ENCODE results near the gene CMPK1.

CMPK1 gene

DNA sequence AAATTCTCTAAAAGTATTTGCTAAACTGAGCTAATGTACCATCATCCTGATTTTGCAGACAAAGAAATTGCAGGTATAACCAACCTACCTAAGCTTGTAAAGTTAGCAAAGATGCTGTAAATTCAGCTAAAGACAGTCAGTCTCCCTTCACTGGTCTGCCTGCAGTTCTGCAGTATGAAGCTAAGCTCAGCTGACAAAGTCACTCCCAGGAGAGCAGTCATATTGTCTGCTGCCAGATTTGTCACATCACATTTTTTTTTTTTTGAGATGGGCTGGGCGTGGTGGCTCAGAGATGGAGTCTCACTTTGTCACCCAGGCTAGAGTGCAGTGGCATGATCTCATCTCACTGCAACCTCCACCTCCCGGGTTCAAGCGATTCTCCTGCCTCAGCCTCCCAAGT, 8.9 kb upstream of the CMPK1 start:
- peaks cover 6% of the 10 kb centered on the region for H3K4me1 ChIP-seq (ENCODE audit: control insufficient read depth, low read length)
- H3K36me3 ChIP-seq (ENCODE audit: control insufficient read depth, low read length): no peaks in the 10 kb centered on the region
- H3K9me3 ChIP-seq (ENCODE audit: control insufficient read depth, insufficient read depth, low read length): no peaks in the 10 kb centered on the region
- H3K4me2 ChIP-seq (ENCODE audit: low read length): no peak overlapping the region
- H3K27me3 ChIP-seq (ENCODE audit: control insufficient read depth, low read length): no peaks in the 10 kb centered on the region
- no peaks in the 10 kb centered on the region for H3K79me2 ChIP-seq (ENCODE audit: control insufficient read depth, low read length)
- H3K4me3 ChIP-seq (ENCODE audit: low read length): no peak overlapping the region
- peaks cover 4% of the 10 kb centered on the region; the same call in 1 of the 2 replicates for H3F3A ChIP-seq (ENCODE audit: control insufficient read depth, insufficient read depth)
- TF ChIP-seq EZH2phosphoT487 (IDR thresholded peaks at IDR 0.05; ENCODE audit: borderline replicate concordance, low read length) (no peak), CTCF (IDR thresholded peaks at IDR 0.05; ENCODE audit: low read depth, low read length, poor library complexity, severe bottlenecking) (no peak)
- no peak overlapping the region for H3K27ac ChIP-seq (ENCODE audit: low read depth, low read length)
- H4K20me1 ChIP-seq (ENCODE audit: control insufficient read depth, insufficient read depth, low read depth, low read length): no peaks in the 10 kb centered on the region
- no peaks in the 10 kb centered on the region for H3K9me2 ChIP-seq (replicated peaks; ENCODE audit: control insufficient read depth, low read length)

DNA sequence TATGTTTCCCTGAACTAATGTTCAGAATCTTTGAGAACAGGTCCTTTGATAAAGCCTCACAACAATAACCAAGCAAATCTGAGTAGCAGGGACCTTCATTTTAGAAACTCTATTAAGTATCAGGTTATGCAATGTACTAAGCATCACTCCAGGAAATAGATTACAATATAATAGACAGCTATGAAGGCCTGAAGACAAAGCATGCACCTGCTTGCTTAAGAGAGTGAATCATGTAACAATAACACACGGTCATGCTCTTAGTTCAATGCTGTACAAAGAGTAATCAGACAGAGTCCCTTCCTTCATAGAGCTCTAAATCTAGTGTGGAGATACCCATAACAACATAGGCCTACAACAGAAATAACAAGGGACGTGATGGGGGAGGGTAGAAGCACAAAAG, 8.1 kb upstream of the CMPK1 start:
- no peak for TF ChIP-seq CTCF (IDR thresholded peaks at IDR 0.05; ENCODE audit: low read depth, low read length, poor library complexity, severe bottlenecking)
- no peak for TF ChIP-seq EZH2phosphoT487 (IDR thresholded peaks at IDR 0.05; ENCODE audit: borderline replicate concordance, low read length)
- Histone ChIP-seq H4K20me1 (ENCODE audit: control insufficient read depth, insufficient read depth, low read depth, low read length) (no peaks in the 10 kb centered on the region), H3K79me2 (ENCODE audit: control insufficient read depth, low read length) (no peaks in the 10 kb centered on the region), H3K36me3 (ENCODE audit: control insufficient read depth, low read length) (no peaks in the 10 kb centered on the region), H3K27me3 (ENCODE audit: control insufficient read depth, low read length) (no peaks in the 10 kb centered on the region), H3K4me3 (ENCODE audit: low read length) (no peak overlapping the region), H3F3A (ENCODE audit: control insufficient read depth, insufficient read depth) (peaks cover 2% of the 10 kb centered on the region; the same call in 1 of the 2 replicates), H3K9me2 (replicated peaks; ENCODE audit: control insufficient read depth, low read length) (no peaks in the 10 kb centered on the region), H3K27ac (ENCODE audit: low read depth, low read length) (no peak overlapping the region), H3K9me3 (ENCODE audit: control insufficient read depth, insufficient read depth, low read length) (no peaks in the 10 kb centered on the region), H3K4me1 (ENCODE audit: control insufficient read depth, low read length) (peaks cover 6% of the 10 kb centered on the region), H3K4me2 (ENCODE audit: low read length) (no peak overlapping the region)

DNA sequence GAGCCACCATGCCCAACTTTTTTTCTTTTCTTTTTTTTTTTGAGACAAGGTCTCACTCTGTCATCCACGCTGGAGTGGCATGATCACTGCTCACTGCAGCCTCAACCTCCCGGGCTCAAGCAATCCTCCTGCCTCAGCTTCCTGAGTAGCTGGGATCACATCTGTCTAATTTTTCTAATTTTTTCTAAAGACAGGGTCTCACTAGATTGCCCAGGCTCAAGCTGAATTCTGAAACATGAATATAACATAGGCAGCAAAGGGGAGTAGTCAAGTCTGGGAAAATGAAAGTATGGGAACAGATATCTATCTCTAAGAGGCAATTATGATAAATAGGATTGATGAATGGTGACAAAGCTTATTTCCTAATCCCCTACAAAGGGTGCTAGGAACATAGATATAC, 7.3 kb upstream of the CMPK1 start:
- Histone ChIP-seq H3F3A (ENCODE audit: control insufficient read depth, insufficient read depth) (no peaks in the 10 kb centered on the region; the same call in 1 of the 2 replicates), H3K9me3 (ENCODE audit: control insufficient read depth, insufficient read depth, low read length) (no peaks in the 10 kb centered on the region), H3K4me3 (ENCODE audit: low read length) (no peak overlapping the region), H3K27me3 (ENCODE audit: control insufficient read depth, low read length) (no peaks in the 10 kb centered on the region), H4K20me1 (ENCODE audit: control insufficient read depth, insufficient read depth, low read depth, low read length) (no peaks in the 10 kb centered on the region), H3K27ac (ENCODE audit: low read depth, low read length) (no peak overlapping the region), H3K4me2 (ENCODE audit: low read length) (no peak overlapping the region), H3K36me3 (ENCODE audit: control insufficient read depth, low read length) (no peaks in the 10 kb centered on the region), H3K4me1 (ENCODE audit: control insufficient read depth, low read length) (peaks cover 6% of the 10 kb centered on the region), H3K79me2 (ENCODE audit: control insufficient read depth, low read length) (no peaks in the 10 kb centered on the region), H3K9me2 (replicated peaks; ENCODE audit: control insufficient read depth, low read length) (no peaks in the 10 kb centered on the region)
- TF ChIP-seq EZH2phosphoT487 (IDR thresholded peaks at IDR 0.05; ENCODE audit: borderline replicate concordance, low read length): no peak
- no peak for TF ChIP-seq CTCF (IDR thresholded peaks at IDR 0.05; ENCODE audit: low read depth, low read length, poor library complexity, severe bottlenecking)

GRCh38 chr1:47328992-47329391, 4.6 kb upstream of the CMPK1 start:
- Histone ChIP-seq H3K9me2 (replicated peaks; ENCODE audit: control insufficient read depth, low read length) (no peaks in the 10 kb centered on the region), H3K4me1 (ENCODE audit: control insufficient read depth, low read length) (peaks cover 20% of the 10 kb centered on the region), H3K27me3 (ENCODE audit: control insufficient read depth, low read length) (no peaks in the 10 kb centered on the region), H3F3A (ENCODE audit: control insufficient read depth, insufficient read depth) (peaks cover 8% of the 10 kb centered on the region), H3K9me3 (ENCODE audit: control insufficient read depth, insufficient read depth, low read length) (no peaks in the 10 kb centered on the region), H3K4me2 (ENCODE audit: low read length) (no peak overlapping the region), H3K27ac (ENCODE audit: low read depth, low read length) (no peak overlapping the region), H3K79me2 (ENCODE audit: control insufficient read depth, low read length) (peaks cover 14% of the 10 kb centered on the region), H4K20me1 (ENCODE audit: control insufficient read depth, insufficient read depth, low read depth, low read length) (no peaks in the 10 kb centered on the region), H3K4me3 (ENCODE audit: low read length) (no peak overlapping the region), H3K36me3 (ENCODE audit: control insufficient read depth, low read length) (no peaks in the 10 kb centered on the region)
- TF ChIP-seq CTCF (IDR thresholded peaks at IDR 0.05; ENCODE audit: low read depth, low read length, poor library complexity, severe bottlenecking) (no peak), EZH2phosphoT487 (IDR thresholded peaks at IDR 0.05; ENCODE audit: borderline replicate concordance, low read length) (no peak)

All from DOHH2 (cell line).